NCI-H146 treated with DMSO at 0.1 percent for 48 hours (cell line): ENCODE data around the gene TMEM132A.
A peak's percentile ranks its signal among the peaks of the same experiment; 100 is the strongest.

Experiments used
- DNase-seq: peaks from one replicate; lab custom pipeline; 2025; ENCODE audit not compliant: unreplicated experiment; lab: John Stamatoyannopoulos, UW

TMEM132A gene, protein sequence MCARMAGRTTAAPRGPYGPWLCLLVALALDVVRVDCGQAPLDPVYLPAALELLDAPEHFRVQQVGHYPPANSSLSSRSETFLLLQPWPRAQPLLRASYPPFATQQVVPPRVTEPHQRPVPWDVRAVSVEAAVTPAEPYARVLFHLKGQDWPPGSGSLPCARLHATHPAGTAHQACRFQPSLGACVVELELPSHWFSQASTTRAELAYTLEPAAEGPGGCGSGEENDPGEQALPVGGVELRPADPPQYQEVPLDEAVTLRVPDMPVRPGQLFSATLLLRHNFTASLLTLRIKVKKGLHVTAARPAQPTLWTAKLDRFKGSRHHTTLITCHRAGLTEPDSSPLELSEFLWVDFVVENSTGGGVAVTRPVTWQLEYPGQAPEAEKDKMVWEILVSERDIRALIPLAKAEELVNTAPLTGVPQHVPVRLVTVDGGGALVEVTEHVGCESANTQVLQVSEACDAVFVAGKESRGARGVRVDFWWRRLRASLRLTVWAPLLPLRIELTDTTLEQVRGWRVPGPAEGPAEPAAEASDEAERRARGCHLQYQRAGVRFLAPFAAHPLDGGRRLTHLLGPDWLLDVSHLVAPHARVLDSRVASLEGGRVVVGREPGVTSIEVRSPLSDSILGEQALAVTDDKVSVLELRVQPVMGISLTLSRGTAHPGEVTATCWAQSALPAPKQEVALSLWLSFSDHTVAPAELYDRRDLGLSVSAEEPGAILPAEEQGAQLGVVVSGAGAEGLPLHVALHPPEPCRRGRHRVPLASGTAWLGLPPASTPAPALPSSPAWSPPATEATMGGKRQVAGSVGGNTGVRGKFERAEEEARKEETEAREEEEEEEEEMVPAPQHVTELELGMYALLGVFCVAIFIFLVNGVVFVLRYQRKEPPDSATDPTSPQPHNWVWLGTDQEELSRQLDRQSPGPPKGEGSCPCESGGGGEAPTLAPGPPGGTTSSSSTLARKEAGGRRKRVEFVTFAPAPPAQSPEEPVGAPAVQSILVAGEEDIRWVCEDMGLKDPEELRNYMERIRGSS

DNA sequence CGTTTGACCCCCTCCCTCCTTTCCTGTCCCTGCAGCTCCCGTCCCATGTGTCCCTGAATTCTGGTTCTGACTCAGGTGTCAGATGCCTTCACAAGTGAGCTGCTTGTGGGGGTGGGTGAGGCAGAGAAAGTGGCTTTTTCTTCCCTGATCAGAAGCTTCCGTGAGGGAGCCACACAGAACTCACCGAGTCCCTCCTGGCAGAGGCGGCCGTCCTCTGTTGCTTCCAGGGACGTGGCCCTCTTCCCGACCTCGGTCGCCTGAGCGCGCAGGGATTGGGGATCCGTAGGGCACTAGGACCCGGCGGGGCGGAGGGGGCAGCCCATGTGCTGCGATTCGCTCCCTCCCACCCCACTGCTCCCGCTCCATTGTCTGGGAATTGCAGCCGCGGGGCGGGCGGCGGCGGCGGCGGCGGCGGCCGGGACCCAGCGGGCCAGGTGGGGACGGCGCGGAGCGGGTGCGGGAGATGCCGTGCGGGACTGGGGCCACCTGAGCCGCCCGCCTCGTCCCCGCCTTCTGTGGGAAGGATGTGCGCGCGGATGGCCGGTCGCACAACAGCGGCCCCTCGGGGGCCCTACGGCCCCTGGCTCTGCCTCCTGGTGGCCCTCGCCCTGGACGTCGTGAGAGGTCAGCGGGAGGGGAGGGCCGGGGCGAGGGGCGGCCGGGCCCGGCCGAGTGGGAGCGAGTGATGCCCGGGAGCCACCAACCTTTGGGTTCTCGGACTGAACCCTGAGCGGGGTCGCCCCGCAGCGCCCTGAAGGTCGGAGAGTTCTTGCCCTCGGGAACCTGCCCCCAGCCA, at the start of gene TMEM132A:
Gene TMEM132A, plus strand, starts transcription at position 351 of the 796 bp plus-strand sequence. Its CDS starts 174 bp downstream, at position 525.
- DNase-seq, result peak; percentile 48

DNA sequence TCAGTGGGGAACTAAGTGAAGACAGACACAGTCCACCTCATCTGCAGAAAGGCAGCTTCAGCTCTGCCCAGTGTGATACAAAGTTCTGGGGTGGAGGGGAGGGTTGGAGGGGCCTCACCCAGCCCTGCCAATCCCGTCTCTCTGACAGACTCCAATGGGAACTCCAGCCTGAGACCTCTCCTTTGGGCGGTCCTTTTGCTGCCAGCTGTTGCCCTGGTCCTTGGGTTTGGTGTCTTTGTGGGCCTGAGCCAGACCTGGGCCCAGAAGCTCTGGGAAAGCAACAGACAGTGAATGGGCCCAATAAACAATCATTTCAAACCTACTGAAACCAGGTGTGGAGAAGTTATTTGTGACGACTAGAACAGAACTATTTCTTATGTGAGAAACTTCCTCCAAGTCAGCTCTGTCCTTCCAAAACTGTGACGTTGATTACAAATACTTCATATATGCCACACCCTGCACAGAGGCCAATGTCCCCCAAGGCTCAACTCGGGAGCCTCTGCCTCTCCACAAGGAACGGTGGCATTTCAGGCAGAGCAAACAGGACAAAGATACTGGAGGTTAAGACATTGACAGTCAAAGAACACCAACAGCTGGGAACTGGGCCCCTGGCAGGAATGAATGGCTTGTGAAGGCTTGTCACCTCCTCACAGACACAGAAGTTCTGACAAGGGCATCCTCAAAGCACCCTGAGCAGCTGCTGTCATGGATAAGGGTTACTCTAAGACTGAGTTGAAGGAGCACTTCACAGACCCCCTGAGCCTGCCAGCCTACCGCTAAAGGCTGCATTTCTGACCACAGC, 48.7 kb upstream of the TMEM132A start:
- no peak for DNase-seq

DNA sequence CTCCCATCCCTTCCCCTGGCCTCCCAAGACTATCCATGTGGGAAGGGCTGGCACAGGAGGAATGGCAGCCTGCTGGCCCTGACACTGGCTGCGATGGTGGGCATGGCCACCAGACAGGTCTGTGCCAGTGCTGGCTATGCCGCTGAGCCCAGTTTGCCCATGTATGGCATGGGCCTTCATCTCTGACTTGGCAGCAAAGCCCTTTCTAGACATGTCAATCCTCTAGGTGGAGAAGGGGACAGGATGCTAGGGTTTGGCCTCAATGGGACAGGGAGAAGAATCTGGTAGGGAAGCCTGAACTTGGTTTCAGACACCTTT, 48.1 kb upstream of the TMEM132A start:
- DNase-seq, result no peak

DNA sequence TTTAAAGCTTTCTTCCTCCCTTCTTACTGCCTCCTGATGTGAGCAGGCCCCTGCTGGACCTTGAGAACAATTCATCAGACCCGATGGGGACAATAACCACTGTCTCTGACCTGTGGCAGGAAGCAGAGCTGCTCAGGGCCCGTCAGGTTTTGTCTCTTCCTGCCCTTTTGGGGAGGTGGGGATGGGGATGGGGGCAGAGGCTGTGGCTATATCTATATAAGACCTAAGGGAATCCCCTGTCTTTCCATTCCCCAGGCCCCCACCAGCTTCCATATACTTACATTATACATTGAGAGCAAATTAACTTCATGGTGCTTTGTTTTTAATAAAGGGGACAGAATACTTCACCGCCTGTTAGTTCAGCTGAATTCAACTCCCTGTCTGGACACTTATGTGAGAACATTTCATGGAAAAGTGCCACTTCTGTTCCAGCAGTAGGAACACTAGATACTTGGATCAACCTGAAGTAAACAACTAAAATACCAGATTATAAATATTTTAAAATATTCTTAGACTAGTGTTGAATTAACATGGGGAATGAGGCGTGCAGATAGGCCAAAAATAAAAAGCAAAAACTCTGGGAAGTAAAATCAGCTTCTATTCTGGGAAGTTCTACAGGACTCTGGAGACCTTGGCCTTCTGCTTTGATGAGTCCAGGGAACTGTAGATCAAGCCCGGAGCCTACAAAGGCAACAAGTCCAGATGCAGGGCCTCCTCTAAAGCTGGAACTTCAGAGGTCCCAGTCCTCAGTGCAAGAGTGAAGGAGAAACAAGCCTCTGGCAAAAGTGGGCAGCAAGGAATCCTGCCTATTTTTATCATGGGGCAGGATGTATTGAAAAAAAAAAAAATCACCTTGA, 45.8 kb upstream of the TMEM132A start:
- no peak for DNase-seq

DNA sequence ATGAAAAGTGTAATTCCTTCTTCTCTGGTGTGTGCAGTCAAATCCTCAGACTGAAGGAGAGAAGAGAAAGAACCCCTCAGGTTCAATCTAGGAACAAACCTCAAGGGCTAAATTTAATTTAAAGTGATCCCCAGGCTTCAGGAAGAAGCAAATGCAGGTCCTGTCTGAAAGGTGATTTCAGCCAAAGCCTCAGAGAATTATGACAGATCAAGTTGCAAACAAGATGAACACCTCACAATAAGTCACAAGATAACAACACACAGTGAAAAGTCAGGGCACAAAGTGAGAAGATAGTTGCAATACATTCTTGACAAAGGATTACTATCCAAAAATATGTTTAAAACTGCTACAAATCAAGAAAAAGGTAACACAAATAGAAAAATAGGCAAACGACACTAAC, 45.2 kb upstream of the TMEM132A start:
- no peak for DNase-seq

DNA sequence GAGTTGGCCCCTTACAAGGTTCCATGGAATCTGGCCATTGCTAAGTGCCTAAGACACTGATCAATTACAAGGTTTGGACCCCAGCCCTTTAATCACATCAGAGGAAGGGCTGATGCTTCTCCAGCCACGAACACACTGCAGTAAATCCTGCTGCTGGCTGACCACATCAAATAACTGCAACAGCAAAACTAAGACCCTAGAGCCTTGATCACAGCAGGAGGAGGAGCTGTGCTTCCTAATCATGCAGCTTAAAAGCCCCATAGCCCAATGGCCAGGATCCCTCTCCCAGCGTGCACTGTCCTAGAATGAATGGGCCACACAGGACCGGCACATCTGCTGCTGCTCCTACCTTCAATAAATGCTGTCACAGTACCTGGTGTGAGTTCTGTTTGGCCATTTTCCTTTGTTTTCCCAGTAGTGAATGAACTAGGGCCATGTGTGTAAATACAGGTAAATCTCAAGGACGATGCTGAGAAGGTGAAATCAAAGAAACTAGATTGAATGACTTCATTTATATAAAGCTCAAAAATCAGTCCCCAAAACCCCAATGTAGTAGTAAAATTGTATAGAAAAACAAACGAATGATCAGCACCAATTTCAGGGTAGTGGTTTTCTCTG, 44.2 kb upstream of the TMEM132A start:
- no peak for DNase-seq

DNA sequence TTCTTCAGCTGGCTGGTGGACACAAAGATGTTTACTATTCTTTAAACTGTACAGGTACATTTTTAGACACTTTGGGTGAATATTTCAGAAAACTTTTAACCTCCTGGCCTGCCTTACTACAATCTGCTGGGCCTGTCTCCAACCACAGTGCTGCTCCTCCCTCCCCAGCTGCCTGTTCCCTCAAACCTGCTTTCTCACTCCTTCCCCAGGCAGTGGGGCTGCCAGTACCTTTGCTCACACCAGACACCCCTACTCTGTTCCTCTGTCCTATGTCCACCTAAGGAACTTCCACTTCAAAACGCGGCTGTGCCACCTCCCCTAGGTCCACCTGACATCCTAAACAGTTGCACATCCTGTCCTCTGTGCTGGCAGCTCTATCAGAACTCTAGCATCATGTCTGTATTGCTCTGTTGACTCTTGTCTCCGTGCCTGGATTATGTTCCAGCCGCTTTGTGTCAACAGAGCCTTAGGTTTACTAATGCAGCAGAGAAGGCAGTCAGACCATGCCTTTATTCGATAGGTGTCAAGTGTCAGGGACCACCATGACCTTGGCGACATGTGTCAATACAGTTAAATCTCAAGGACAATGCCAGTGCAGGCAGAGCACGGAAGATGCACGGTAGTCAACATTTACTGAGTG, 43.5 kb upstream of the TMEM132A start:
- DNase-seq, result peak; percentile 78

DNA sequence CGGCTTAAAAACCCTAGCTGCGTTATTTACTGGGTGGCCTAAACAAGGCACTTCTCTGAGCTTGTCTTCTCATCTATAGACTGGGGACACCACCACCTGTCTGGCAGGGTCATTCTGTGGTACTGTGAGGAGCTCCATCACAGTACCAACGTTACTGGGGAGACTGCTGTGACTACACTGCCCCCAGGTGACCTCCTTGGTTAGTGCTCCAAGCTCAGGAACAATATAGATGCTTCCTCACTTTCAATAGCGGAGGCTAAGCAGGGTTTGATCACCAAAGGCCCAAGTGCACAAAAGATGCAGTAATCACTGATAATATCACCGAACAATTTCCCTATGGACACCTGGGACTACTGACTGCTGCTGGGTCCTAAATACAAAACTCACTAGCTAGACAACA, 36.7 kb upstream of the TMEM132A start:
- peak; percentile 49 for DNase-seq

DNA sequence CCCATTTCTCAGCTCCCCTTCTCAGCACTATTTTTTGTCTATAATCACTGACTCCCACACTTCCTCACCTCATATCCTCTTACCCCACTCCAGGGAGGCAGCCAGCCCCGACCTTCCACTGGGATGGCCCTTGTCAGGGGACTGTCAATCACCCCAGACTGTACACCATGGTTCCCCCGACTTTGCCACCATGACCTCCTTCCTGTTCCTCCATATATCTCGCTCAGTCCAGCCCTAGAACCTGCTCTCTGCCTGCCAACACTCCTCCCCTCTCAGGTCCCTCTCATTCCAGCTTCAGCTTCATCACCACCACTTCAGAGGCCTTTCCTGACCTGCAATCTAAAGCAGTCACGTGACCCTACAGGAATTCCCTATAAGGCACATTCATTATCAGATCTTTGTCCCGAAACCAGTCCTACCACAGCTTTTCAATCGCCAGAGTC, 34.4 kb upstream of the TMEM132A start:
- DNase-seq, result no peak

DNA sequence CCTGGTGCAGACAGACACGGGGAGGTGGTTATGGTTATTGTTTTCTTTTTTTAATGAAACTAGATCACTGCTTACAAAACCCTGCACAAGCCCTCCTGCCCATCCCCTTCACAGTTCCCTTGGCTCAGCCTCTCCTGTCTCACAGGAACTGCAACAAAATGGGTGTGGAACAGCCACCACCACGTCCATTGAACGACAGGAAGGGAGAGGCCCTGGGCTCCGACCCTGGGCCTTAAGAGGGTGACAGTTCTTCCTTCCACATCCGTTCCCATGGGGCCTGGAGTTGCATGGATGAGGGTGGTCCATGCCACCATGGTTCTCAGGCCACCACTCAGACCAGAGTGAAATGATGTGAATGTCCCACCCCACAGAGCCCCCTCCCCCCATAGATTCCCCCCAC, 33.6 kb upstream of the TMEM132A start:
- DNase-seq, result no peak

DNA sequence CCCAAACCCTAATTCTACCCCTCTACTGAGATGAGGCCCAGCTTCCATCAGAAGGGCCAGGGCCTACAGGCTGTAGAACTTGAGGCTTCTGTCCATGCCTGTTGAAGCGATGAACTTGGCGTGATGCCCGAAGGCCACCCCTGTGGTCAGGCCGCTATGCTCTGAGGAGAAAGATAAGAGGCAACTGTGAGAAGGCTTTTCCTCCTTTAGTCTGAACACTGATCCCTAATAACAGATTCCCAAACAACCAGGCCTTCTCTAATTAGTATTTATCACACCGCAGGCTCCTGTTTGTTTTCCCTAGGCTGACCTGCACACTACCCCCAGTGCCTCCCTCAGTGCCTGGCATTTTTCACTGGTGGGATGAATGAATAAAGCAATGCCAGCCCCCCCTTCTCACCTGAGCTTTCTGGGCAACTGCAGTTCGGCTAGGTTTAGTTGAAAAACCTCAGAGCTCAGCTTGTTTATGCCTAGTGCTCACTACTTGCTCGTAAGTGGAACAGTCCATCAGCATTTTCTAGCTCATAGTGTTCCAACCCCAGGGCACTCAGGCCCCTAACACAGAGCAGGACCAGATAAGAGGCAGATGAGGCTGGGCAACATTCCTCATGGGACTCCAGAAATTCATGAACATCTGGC, 33.0 kb upstream of the TMEM132A start:
- no peak for DNase-seq

DNA sequence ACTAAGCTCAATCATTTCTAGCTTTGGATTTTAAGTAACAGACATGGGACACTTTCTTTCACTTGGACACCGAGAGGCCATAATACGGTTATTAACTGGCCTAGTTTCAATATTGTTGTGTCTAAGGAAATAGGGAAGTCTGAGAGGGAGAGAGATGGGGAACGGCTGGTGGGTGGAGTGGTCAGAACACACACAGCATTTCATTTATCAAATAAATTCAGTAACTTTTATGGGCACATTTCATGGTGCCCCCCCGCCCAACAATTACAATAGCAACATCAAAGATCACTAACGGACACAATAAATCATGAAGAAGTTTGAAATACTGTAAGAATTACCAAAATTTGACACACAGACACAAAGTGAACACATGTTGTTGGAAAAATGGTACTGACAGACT, 28.6 kb upstream of the TMEM132A start:
- DNase-seq, result no peak

DNA sequence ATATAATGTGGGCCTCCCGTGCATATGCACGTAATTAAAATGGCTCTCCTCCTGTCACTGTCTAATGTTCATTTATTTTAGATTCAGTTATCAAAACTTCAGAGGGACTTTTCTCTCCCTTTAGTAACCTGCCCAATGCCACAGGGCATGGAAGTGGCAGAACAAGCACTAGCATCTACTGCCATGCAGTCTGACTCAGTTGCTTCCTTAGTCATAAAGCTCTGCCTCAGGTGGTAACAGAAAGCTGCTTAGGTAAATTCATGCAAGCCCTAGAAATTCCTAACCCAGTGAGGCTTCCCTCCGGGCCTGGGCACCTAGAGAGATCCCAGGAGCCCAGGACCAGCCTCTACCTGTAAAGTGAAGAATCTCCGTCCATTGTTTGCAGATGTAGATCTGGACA, 26.8 kb upstream of the TMEM132A start:
- DNase-seq, result no peak

DNA sequence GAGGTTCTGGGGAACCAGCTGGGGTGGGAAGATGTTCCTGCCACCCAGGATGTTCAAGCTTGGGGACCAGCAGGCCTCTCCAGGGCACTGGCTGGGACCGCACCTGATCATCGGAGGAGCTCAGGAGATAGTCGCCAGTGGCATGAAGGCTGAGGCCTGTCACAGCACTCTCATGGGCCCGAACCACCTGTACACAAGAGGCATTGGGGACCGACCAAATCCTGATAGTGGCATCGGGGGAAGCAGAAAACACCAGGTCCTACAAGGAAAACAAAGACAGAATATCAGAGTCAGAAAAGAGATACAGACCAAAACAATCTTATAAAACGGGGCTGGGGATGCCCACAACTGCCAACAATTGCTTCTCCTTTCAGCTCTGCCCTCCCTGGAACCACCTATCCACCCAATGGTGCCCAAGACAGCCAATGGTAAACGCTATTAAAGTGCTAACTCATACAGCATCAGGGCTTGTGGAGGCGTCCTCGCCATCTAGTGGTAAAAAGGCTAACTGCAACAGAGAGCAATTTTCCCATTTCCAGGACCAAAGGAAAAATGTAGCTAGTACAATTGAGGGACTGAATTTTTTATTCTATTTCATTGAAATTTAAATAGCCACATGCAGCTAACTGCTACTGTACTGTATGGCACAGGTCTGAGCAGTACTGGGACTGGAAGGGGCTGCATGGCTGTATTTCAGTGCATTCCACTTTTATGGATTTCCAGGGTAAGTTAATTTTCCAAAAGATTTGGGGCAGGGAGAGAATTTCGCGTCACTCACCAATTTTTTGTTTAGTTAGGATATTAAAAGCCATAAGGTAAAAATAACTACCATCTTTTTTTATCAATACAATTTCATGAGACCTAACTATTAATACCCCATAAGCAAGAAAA, 25.0 kb upstream of the TMEM132A start:
- DNase-seq, result no peak

DNA sequence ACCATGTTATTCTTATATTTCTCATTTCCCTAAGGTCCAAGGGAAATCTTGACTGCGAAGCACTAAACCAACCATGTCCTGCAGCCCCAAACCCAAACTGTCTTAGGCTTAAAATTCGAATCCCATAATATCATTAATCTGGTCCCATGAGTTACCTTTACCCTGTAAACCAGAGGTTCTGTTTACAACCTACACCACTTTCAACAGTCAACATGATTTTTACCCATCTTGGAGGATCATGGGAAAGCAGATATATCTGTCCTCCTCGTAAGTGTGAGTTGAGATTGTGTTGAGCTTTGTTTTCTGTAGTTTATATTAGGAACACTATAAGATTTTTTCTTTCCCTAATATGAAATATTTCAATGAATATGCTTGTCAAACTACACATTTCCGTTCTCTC, 24.3 kb upstream of the TMEM132A start:
- DNase-seq, result no peak

DNA sequence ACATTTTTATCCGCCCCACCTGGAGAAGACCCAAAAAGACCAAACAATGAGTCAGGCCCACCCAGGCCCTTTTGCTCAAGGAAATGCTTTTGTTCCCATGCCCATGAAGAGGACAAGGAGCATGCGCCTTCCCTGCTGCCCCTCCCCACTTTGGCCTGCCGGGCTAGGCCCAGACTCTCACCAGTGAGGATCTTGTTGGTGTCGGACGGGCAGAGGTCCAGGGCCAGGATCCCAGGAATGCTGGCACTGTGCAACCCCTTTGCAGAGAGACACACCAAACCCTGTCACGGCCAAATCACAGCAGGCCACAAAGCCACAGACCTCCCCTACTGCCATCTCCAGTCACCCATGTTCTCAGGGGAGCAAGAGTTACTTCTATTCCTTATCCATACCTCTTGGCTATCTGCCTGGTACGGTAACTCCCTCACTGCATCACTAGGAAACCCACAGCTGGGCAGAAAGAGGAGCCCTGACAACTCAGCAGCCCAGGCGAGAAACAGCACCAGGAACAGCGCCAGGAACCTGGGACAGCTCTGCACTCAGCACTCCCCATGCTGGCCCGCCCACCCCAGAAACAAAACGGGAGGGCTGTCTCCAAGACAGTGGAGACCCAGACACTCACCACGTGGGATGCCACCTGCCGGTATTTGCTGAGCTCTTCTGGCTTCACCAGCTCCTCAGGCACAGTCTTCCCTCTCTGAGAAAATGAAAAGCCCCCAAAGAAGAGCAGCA, 23.4 kb upstream of the TMEM132A start:
- DNase-seq, result no peak
